GM06990 (cell line): ENCODE results near the gene MOGAT1.
A peak's percentile ranks its signal among the peaks of the same experiment; 100 is the strongest.

Experiments
- DNase-seq: peaks from one replicate; pipeline ENCODE4 v3.0.0-alpha.2; 2011; ENCODE audit not compliant: insufficient read length; ENCODE audit errors: extremely low read depth
- H3K27me3 ChIP-seq: replicated peaks from 2 replicates; pipeline ENCODE4 v1.6.0; 2011; ENCODE audit warnings: low read length; ENCODE audit not compliant: control insufficient read depth, insufficient read depth
- H3K36me3 ChIP-seq: 2 replicates; pipeline ENCODE4 v1.5.1; 2011; ENCODE audit warnings: low read length; ENCODE audit not compliant: control insufficient read depth, insufficient read depth
- H3K4me3 ChIP-seq: replicated peaks from 2 replicates; pipeline ENCODE4 v1.5.1; 2011; ENCODE audit warnings: low read depth, mild to moderate bottlenecking, control low read depth, low read length
- CTCF ChIP-seq: IDR thresholded peaks from 2 replicates; pipeline ENCODE4 v1.5.1; 2011; ENCODE audit warnings: low read length, control low read depth, mild to moderate bottlenecking, inconsistent platforms; ENCODE audit not compliant: insufficient read depth, poor library complexity, severe bottlenecking

Gene MOGAT1

GRCh38 chr2:222707689-222708273 is 36.3 kb downstream of the MOGAT1 start:
- no peak for TF ChIP-seq CTCF
- no peaks in the 10 kb centered on the region for H3K36me3 ChIP-seq
- no peak for DNase-seq
- no peaks in the 10 kb centered on the region for H3K27me3 ChIP-seq
- H3K4me3 ChIP-seq = no peak overlapping the region

DNA sequence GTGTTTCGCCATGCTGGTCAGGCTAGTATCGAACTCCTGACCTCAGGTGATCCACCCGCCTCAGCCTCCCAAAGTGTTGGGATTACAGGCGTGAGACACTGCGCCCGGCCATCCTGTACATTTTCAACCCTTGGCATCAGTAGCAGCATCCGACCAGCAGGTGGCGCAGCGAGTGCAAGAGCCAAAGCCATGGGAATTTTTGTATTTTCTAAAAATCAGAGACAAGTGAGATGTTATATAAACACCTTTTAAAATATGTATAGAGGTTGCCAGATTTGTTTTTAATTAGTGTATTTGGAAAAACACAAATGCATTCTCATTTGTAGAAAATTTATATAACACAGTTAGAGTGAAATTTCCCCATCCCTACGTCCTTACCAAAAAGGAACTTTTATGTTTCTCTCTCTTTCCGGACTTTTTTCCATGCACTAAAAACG is 36.8 kb downstream of the MOGAT1 start:
- TF ChIP-seq CTCF = peak; percentile 90
- peak; percentile 33 for DNase-seq
- Histone ChIP-seq H3K27me3 (no peaks in the 10 kb centered on the region), H3K4me3 (no peak overlapping the region), H3K36me3 (no peaks in the 10 kb centered on the region)

GRCh38 chr2:222709191-222709891 is 37.9 kb downstream of the MOGAT1 start:
- peak; percentile 22 for DNase-seq
- no peaks in the 10 kb centered on the region for H3K27me3 ChIP-seq
- no peak overlapping the region for H3K4me3 ChIP-seq
- H3K36me3 ChIP-seq = no peaks in the 10 kb centered on the region
- TF ChIP-seq CTCF = no peak

DNA sequence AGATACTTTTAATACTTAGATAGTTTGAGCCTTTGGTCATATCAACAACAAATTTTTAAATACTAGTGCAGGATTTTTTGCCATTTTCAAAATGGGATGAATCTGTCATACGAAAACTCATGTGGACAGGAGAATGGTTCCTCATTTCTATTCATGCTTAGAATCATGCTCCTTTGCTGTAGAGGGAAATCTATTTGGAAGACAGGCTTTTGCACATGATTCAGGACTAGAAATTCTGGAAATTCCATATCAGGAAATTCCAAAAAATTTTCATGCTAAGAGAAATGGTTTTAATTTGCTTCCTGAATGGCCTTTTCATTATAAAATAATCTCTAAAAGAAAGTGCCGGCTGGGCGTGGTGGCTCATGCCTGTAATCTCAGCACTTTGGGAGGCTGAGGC is 39.3 kb downstream of the MOGAT1 start:
- no peak for DNase-seq
- H3K36me3 ChIP-seq = no peaks in the 10 kb centered on the region
- TF ChIP-seq CTCF = no peak
- no peaks in the 10 kb centered on the region for H3K27me3 ChIP-seq
- H3K4me3 ChIP-seq = no peak overlapping the region

DNA sequence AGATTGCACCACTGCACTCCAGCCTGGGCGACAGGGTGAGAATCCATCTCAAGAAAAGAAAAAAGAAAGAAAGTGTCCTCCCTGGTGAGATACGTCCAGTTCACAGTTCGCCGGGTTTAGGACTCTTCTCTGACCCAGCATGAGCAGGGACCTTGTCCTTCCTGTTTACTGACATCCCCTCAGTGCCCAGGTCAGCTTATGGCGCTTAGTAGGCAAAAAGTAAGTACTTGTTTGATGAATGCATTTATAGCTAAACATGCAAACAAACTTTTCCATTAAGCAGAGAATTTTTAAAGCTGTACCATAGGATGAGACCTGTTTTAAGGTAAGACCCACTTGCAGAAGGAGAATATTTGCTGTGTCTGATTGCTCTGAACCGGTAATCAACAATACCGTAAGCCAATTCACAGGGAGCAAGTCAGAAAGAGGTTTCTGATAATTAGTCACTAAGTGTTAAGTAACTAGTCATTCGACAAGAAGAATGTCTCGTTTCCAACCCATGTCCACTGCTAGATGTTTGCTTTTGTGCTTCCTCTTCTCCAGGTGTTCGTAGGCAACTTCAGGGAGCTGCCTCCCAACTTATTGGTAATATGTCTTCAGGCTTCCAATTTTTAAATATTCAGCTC is 40.0 kb downstream of the MOGAT1 start:
- DNase-seq = no peak
- Histone ChIP-seq H3K27me3 (no peaks in the 10 kb centered on the region), H3K36me3 (no peaks in the 10 kb centered on the region), H3K4me3 (no peak overlapping the region)
- no peak for TF ChIP-seq CTCF
